GM12878 (cell line): ENCODE measurements around the gene PTPRM. TPM values are rescaled to one million over a fixed set of nuclear protein-coding genes. Genes with fewer than 3 reads are reported as not detected.

Experiments
- ATAC-seq: fragments of 200-7000 bp; cut with Tn5 transposase; 3 replicates; pipeline ENCODE4 v1.9.1; 2020; ENCODE audit warnings: mild to moderate bottlenecking, moderate library complexity
- BruUV-seq: library from RNA; stranded (reverse); fragments of 400-500 nt; replicated peaks from 2 replicates; lab custom pipeline; 2021; lab: Mats Ljungman, UMichigan
- CTCF ChIA-PET: fragments of 300-600 bp; sonication (Branson Sonifier 250); formaldehyde crosslinking; extraction: SDS; loops from one replicate; lab custom pipeline; 2021; ENCODE audit warnings: inconsistent platforms; lab: Yijun Ruan, JAX
- POLR2A ChIA-PET: fragments of 350-600 bp; formaldehyde crosslinking; extraction: SDS; loops from one replicate; lab custom pipeline; 2021; ENCODE audit warnings: inconsistent platforms; lab: Charles Lee
- RAD21 ChIA-PET: fragments of 300-600 bp; sonication (Branson Sonifier 250); formaldehyde crosslinking; loops from one replicate; lab custom pipeline; 2023; ENCODE audit warnings: antibody characterized with exemption; ENCODE audit not compliant: unreplicated experiment; lab: Charles Lee
- SMC1A ChIA-PET: fragments of 300-600 bp; sonication (Branson Sonifier 250); formaldehyde crosslinking; loops from one replicate; lab custom pipeline; 2023; ENCODE audit not compliant: unreplicated experiment, uncharacterized antibody; lab: Charles Lee
- DNase-seq: peaks from one replicate; pipeline ENCODE4 v3.0.0-alpha.2; 2011; ENCODE audit warnings: low read depth, low spot score
- FAIRE-seq: peaks from 3 replicates; lab custom pipeline; 2011; peaks lifted over from hg19 to GRCh38; lab: Jason Lieb, UNC
- H2AFZ ChIP-seq: 2 replicates; pipeline ENCODE4 v1.6.0; 2011; ENCODE audit warnings: low read depth, low read length, control low read depth; ENCODE audit not compliant: control insufficient read depth
- H3K27ac ChIP-seq: 2 replicates; pipeline ENCODE4 v1.5.1; 2011; ENCODE audit warnings: control low read depth; ENCODE audit not compliant: control insufficient read depth, insufficient read depth
- H3K27me3 ChIP-seq, 2 experiments: replicated peaks in 1 of 2; 2 replicates each; pipeline versions ENCODE4 v1.6.0 to v1.6.1; 2011; ENCODE audit warnings: low read length in 1 of 2; ENCODE audit not compliant: control insufficient read depth in 2 of 2, insufficient read depth in 2 of 2
- H3K36me3 ChIP-seq, 2 experiments: 2 replicates each; pipeline ENCODE4 v1.5.1; 2011; ENCODE audit warnings: low read length in 1 of 2; ENCODE audit not compliant: control insufficient read depth in 2 of 2, insufficient read depth in 2 of 2
- H3K4me1 ChIP-seq: 2 replicates; pipeline ENCODE4 v1.6.1; 2011; ENCODE audit warnings: mild to moderate bottlenecking, low read length, moderate library complexity, mixed read lengths; ENCODE audit not compliant: control insufficient read depth, insufficient read depth
- H3K4me2 ChIP-seq: 2 replicates; pipeline ENCODE4 v1.6.0; 2011; ENCODE audit warnings: control low read depth; ENCODE audit not compliant: control insufficient read depth, insufficient read depth
- H3K4me3 ChIP-seq: fragments of 200-600 bp; sonication (generic); 2 replicates; pipeline ENCODE4 v1.5.1; 2016
- H3K79me2 ChIP-seq: 2 replicates; pipeline ENCODE4 v1.6.0; 2011; ENCODE audit warnings: low read length; ENCODE audit not compliant: control insufficient read depth, insufficient read depth
- H3K9ac ChIP-seq: 2 replicates; pipeline ENCODE4 v1.8.0; 2011; ENCODE audit warnings: low read length, control low read depth, mixed read lengths; ENCODE audit not compliant: control insufficient read depth, insufficient read depth
- H3K9me3 ChIP-seq: replicated peaks from 3 replicates; pipeline ENCODE4 v1.5.1; 2011; ENCODE audit warnings: mild to moderate bottlenecking, low read length; ENCODE audit not compliant: control insufficient read depth, insufficient read depth
- H4K20me1 ChIP-seq: 2 replicates; pipeline ENCODE4 v1.6.0; 2011; ENCODE audit not compliant: control insufficient read depth, insufficient read depth
- E2F8 ChIP-seq: fragments of 450-650 bp; IDR thresholded peaks from 2 replicates; pipeline ENCODE4 v1.6.1; 2018; ENCODE audit warnings: mild to moderate bottlenecking, low read depth, moderate library complexity; ENCODE audit not compliant: partially characterized antibody
- HDGF ChIP-seq: fragments of 450-650 bp; IDR thresholded peaks from 2 replicates; pipeline ENCODE4 v1.6.1; 2016; ENCODE audit warnings: antibody characterized with exemption
- NR2F1 ChIP-seq: fragments of 450-650 bp; conservative IDR thresholded peaks from 2 replicates; pipeline ENCODE4 v1.6.1; 2017; ENCODE audit warnings: mild to moderate bottlenecking
- POLR2AphosphoS2 ChIP-seq: IDR thresholded peaks from 2 replicates; pipeline ENCODE4 v1.6.1; 2011; ENCODE audit warnings: low read depth, mild to moderate bottlenecking, low read length, improper control_type of control experiment, moderate library complexity
- RB1 ChIP-seq: fragments of 450-650 bp; formaldehyde crosslinking; IDR thresholded peaks from 2 replicates; pipeline ENCODE4 v1.6.1; 2017; ENCODE audit warnings: mild to moderate bottlenecking, borderline replicate concordance
- USF1 ChIP-seq: IDR thresholded peaks from 2 replicates; pipeline ENCODE4 v1.6.1; 2011; ENCODE audit warnings: borderline replicate concordance, low read depth, mild to moderate bottlenecking, moderate library complexity, mixed read lengths, low read length; ENCODE audit not compliant: insufficient read depth; ENCODE audit errors: extremely low read length
- WRNIP1 ChIP-seq: IDR thresholded peaks from 2 replicates; pipeline ENCODE4 v1.6.1; 2011; ENCODE audit warnings: low read depth, low read length, improper control_type of control experiment, borderline replicate concordance
- ZSCAN29 ChIP-seq: fragments of 450-650 bp; IDR thresholded peaks from 2 replicates; pipeline ENCODE4 v1.6.1; 2017; ENCODE audit warnings: mild to moderate bottlenecking, moderate library complexity
- WGBS: methylation state at CpG from one replicate; pipeline ENCODE4 v1.1.6; 2016; ENCODE audit warnings: low lambda C conversion rate; ENCODE audit not compliant: insufficient replicate concordance, insufficient coverage; ENCODE audit errors: missing lambda C conversion rate; 5-methylcytosine and 5-hydroxymethylcytosine counted together
- in situ Hi-C: fragments of 300-500 bp; cut with MboI; formaldehyde crosslinking; loops from 9 replicates; pipeline ENCODE4 v1.14.3; 2018; ENCODE audit warnings: mixed read lengths
- intact Hi-C: fragments of 100-400 bp; cut with micrococcal nuclease; formaldehyde crosslinking; loops from one replicate; pipeline ENCODE4 v1.14.2; 2022; ENCODE audit not compliant: unreplicated experiment
- polyA plus RNA-seq, 11 experiments: library from polyadenylated mRNA; depleted of rRNA in 4 of 11; unstranded in 6 of 11; stranded (reverse) in 5 of 11; fragments of >200 nt; fragmentation: Nextera tagmentation in 4 of 11; fragmentation: Illumina TruSeq in 1 of 11; extraction: Ambion mirVana in 4 of 11; extraction: Trizol in 1 of 11; gene quantifications; 1 replicate in 1 of 11; 2 replicates in 10 of 11; pipeline versions ENCODE4 v1.2.1 to v1.2.3, GENCODE V29; 2011 to 2016; ENCODE audit warnings: inconsistent platforms in 2 of 11, missing spikeins in 2 of 11, low read depth in 1 of 11
- total RNA-seq, 4 experiments: library from RNA; depleted of rRNA in 3 of 4; stranded (reverse); fragments of >200 nt in 3 of 4; fragmentation: Illumina TruSeq in 1 of 4; extraction: Trizol in 1 of 4; gene quantifications; 2 replicates each; pipeline versions ENCODE4 v1.2.1 to v1.2.3, GENCODE V29; 2013 to 2021
- TF ChIP-seq, protein P1 (sequence below): IDR thresholded peaks from 2 replicates; pipeline ENCODE4 v1.6.1; 2012; ENCODE audit warnings: low read depth, low read length, improper control_type of control experiment
- TF ChIP-seq, protein P2 (sequence below): fragments of 450-650 bp; IDR thresholded peaks from 2 replicates; pipeline ENCODE4 v1.6.1; 2017; ENCODE audit warnings: mild to moderate bottlenecking, moderate library complexity

The PTPRM gene
- total and polyA plus RNA-seq, 10 of the 15 experiments (the other 5 are each of a cell fraction or from before 2014, with no cell fraction given): 0.07 to 22.6 (median 0.60) TPM

DNA sequence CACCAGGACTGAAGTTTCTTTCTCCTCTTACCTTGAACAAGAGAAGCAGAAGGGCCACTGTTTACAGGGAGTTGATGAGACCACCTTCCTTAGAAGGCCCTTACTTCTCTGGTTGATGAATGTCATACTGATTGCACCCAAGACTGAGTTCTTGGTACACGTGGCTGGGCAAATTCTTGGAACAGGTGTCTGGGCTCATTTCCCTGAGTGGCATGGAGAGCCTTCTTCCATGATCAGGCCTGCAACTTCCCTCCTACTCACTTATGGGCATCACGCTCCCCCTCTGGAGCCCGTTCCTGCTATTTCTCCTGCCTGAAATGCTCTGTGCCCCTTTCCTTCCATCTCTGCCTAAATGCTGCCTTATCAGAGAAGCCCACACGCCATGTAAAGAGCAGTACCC is 110.3 kb downstream of the PTPRM start (continued):
- TF ChIP-seq USF1: no peak
- TF ChIP-seq WRNIP1: no peak
- TF ChIP-seq POLR2AphosphoS2: no peak
- no peak for TF ChIP-seq ZSCAN29
- TF ChIP-seq HDGF: no peak

GRCh38 chr18:7678389-7678788 is 111.3 kb downstream of the PTPRM start:
- H3K4me2 ChIP-seq: no peak overlapping the region
- no peaks in the 10 kb centered on the region for H4K20me1 ChIP-seq
- ChIA-PET CTCF (no interaction called here), POLR2A (no interaction called here), RAD21 (no interaction called here), SMC1A (no interaction called here)
- H3K79me2 ChIP-seq: no peaks in the 10 kb centered on the region
- H3K27me3 ChIP-seq: no peaks in the 10 kb centered on the region
- TF ChIP-seq RB1 (no peak), NR2F1 (no peak), E2F8 (no peak)
- TF ChIP-seq, protein P1, sequence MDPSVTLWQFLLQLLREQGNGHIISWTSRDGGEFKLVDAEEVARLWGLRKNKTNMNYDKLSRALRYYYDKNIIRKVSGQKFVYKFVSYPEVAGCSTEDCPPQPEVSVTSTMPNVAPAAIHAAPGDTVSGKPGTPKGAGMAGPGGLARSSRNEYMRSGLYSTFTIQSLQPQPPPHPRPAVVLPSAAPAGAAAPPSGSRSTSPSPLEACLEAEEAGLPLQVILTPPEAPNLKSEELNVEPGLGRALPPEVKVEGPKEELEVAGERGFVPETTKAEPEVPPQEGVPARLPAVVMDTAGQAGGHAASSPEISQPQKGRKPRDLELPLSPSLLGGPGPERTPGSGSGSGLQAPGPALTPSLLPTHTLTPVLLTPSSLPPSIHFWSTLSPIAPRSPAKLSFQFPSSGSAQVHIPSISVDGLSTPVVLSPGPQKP: no peak
- TF ChIP-seq, protein P2, sequence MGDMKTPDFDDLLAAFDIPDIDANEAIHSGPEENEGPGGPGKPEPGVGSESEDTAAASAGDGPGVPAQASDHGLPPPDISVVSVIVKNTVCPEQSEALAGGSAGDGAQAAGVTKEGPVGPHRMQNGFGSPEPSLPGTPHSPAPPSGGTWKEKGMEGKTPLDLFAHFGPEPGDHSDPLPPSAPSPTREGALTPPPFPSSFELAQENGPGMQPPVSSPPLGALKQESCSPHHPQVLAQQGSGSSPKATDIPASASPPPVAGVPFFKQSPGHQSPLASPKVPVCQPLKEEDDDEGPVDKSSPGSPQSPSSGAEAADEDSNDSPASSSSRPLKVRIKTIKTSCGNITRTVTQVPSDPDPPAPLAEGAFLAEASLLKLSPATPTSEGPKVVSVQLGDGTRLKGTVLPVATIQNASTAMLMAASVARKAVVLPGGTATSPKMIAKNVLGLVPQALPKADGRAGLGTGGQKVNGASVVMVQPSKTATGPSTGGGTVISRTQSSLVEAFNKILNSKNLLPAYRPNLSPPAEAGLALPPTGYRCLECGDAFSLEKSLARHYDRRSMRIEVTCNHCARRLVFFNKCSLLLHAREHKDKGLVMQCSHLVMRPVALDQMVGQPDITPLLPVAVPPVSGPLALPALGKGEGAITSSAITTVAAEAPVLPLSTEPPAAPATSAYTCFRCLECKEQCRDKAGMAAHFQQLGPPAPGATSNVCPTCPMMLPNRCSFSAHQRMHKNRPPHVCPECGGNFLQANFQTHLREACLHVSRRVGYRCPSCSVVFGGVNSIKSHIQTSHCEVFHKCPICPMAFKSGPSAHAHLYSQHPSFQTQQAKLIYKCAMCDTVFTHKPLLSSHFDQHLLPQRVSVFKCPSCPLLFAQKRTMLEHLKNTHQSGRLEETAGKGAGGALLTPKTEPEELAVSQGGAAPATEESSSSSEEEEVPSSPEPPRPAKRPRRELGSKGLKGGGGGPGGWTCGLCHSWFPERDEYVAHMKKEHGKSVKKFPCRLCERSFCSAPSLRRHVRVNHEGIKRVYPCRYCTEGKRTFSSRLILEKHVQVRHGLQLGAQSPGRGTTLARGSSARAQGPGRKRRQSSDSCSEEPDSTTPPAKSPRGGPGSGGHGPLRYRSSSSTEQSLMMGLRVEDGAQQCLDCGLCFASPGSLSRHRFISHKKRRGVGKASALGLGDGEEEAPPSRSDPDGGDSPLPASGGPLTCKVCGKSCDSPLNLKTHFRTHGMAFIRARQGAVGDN: no peak
- no peak for ATAC-seq
- in situ Hi-C loops: no loop called here
- H2AFZ ChIP-seq: no peak overlapping the region
- FAIRE-seq: no peak
- H3K36me3 ChIP-seq: no peaks in the 10 kb centered on the region
- H3K9me3 ChIP-seq: no peaks in the 10 kb centered on the region
- no peaks in the 10 kb centered on the region for H3K4me1 ChIP-seq
- intact Hi-C loops: no loop called here
- no peak overlapping the region for H3K27ac ChIP-seq
- H3K4me3 ChIP-seq: no peak overlapping the region
- BruUV-seq: no TSS peak
- WGBS: 30% methylated on average over 8 of the region's 8 CpGs
- H3K9ac ChIP-seq: no peak overlapping the region
- DNase-seq: no peak
